ENCODE measurements around the gene CATSPERB. TPM values are rescaled to one million over a fixed set of nuclear protein-coding genes. Genes with fewer than 3 reads are reported as not detected.

Gene CATSPERB
- total and polyA plus RNA-seq, 2 of the 8 experiments (the other 6 are each of a cell fraction or from before 2014, with no cell fraction given) = 0.11 to 0.30 TPM

DNA sequence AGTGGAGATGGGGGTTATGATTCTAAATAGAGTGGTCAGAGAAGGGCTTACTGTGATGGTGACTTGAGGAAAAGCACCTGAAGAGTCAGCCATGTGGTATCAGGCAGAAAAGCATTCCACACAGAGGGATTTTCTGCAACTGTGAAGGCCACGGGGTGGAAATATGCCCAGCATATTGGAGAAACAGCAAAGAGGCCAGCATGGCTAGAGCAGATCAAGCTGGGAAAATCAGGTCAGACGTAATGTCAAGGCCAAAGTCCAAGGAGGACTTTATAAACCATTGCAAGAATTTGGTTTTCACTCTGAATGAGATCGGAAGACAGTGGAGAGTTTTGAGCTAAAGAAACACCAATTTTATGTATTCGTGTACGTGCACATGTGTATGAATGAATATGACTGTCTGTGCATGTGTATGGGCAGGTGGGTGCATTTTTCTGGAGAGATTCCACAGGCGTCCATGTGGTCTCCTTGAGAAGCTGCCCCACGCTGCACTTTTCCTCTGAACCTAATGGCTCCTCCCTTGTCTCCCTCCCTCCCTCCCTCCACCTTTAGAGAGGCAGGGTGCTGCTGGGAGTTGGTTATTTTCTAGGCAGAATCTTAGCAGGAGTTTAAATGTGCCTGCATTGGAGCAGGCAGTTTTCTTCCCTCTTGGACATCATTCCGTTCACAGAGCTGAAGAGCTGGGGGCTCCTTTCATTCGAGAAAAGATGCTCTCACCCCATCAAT is 124.4 kb downstream of the CATSPERB start:
- Histone ChIP-seq H3K9ac (replicated peaks in 1 of 4; ENCODE audit: extremely low read depth in 1 of 4, low read depth in 3 of 4, low read length in 3 of 4) (no peak overlapping the region), H4K5ac (ENCODE audit: insufficient read length, low read depth, low read length) (no peak overlapping the region), H3K79me2 (ENCODE audit: control insufficient read depth in 1 of 2, insufficient read depth in 2 of 2, low read length in 2 of 2) (no peaks in the 10 kb centered on the region), H2BK5ac (ENCODE audit: low read depth, low read length) (no peak overlapping the region), H3K4me2 (ENCODE audit: insufficient read depth in 1 of 2, low read depth in 2 of 2, low read length in 2 of 2) (no peak overlapping the region), H2AFZ (ENCODE audit: low read length) (peak overlapping the region; percentile 37; the same call in 1 of the 2 replicates), H3K23me2 (ENCODE audit: low read depth, low read length) (no peaks in the 10 kb centered on the region), H4K8ac (ENCODE audit: extremely low read depth, insufficient read depth, low read length) (no peak overlapping the region), H2BK120ac (replicated peaks; ENCODE audit: low read depth, low read length) (no peak overlapping the region), H3K56ac (replicated peaks; ENCODE audit: insufficient read length, low read depth, low read length) (no peak overlapping the region), H3K4ac (replicated peaks; ENCODE audit: insufficient read length, low read depth, low read length) (no peak overlapping the region), H3K18ac (ENCODE audit: extremely low read depth, low read length) (no peak overlapping the region), H2AK5ac (ENCODE audit: low read depth, low read length) (no peak overlapping the region), H3K79me1 (ENCODE audit: low read depth, low read length) (no peaks in the 10 kb centered on the region), H4K20me1 (replicated peaks in 1 of 2; ENCODE audit: control insufficient read depth in 1 of 2, insufficient read depth in 2 of 2, low read length in 2 of 2) (no peaks in the 10 kb centered on the region), H2BK20ac (ENCODE audit: low read length) (no peak overlapping the region), H3K14ac (ENCODE audit: insufficient read length) (no peak overlapping the region), H3K36me3 (ENCODE audit: control insufficient read depth in 2 of 4, insufficient read depth in 4 of 4, low read length in 3 of 4) (no peaks in the 10 kb centered on the region), H3K4me3 (ENCODE audit: extremely low read depth in 1 of 4, insufficient read depth in 2 of 4, low read depth in 3 of 4, low read length in 4 of 4) (no peak overlapping the region), H3K4me1 (replicated peaks in 1 of 4; ENCODE audit: control insufficient read depth in 3 of 4, insufficient read depth in 4 of 4, low read length in 3 of 4) (peaks cover 0 to 3% (median 0%) of the 10 kb centered on the region in 4 experiments; a peak in 1 of 7 replicates), H2BK12ac (ENCODE audit: low read depth, low read length) (no peak overlapping the region), H4K91ac (replicated peaks; ENCODE audit: insufficient read length, low read length) (no peak overlapping the region), H2BK15ac (ENCODE audit: low read length) (no peak overlapping the region), H3K23ac (ENCODE audit: insufficient read length) (no peak overlapping the region), H3K27me3 (replicated peaks in 1 of 4; ENCODE audit: control insufficient read depth in 3 of 4, extremely low read depth in 1 of 4, insufficient read depth in 3 of 4, low read length in 3 of 4) (no peaks in the 10 kb centered on the region), H3K9me3 (ENCODE audit: insufficient read depth in 2 of 2, low read depth in 1 of 2, low read length in 1 of 2) (no peaks in the 10 kb centered on the region), H3K27ac (ENCODE audit: low read depth, low read length) (no peak overlapping the region)
- FAIRE-seq (no peak), DNase-seq (ENCODE audit: low read depth in 1 of 2, low spot score in 2 of 2) (no peak)
- POLR2A ChIA-PET (ENCODE audit: partially characterized antibody) = no interaction called here
- no peak for TF ChIP-seq SP1 (IDR thresholded peaks at IDR 0.05; ENCODE audit: low read depth, low read length)
- no peak for TF ChIP-seq RBBP5 (IDR thresholded peaks at IDR 0.05; ENCODE audit: borderline replicate concordance, low read depth, low read length)
- CTCF ChIA-PET (ENCODE audit: partially characterized antibody) = interaction anchor here (0.7 to 0.9 kb wide), 2 partner anchors 23 to 304 kb away, joined by 3 read pairs; no protein-coding TSS in a partner anchor
- 83% methylated on average over 8 of the region's 9 CpGs; no CpG with 5 or more reads in 1 of the 2 experiments for WGBS, 2 experiments (ENCODE audit: extremely low coverage in 1 of 2, insufficient coverage in 1 of 2, insufficient read length in 1 of 2, insufficient replicate concordance in 2 of 2, low coverage in 1 of 2, low lambda C conversion rate in 2 of 2, missing lambda C conversion rate in 1 of 2)

All from H1 (cell line).